Naive thymus-derived CD8-positive, alpha-beta T cell (primary cell): ENCODE data around the gene HACD2. TPM values are rescaled to one million over a fixed set of nuclear protein-coding genes. Genes with fewer than 3 reads are reported as not detected.
A peak's percentile ranks its signal among the peaks of the same experiment; 100 is the strongest.

Experiments used
- ATAC-seq, 2 donors: fragments of 150-1000 bp; cut with Tn5 transposase in 1 of 2; sonication (Bioruptor Pico), chemical (Tn5 transposase) in 1 of 2; 1 replicate in 1 of 2; 2 replicates in 1 of 2; pipeline ENCODE4 v1.10.0; 2021; ENCODE audit warnings: mild to moderate bottlenecking in 2 of 2, moderate library complexity in 2 of 2
- POLR2A ChIA-PET: fragments of 350-600 bp; sonication (Branson Sonifier 250); formaldehyde crosslinking; loops from one replicate; lab custom pipeline; 2021; ENCODE audit warnings: antibody characterized with exemption; lab: Charles Lee
- DNase-seq, 10 donors: peaks; one replicate each; pipeline versions ENCODE4 v3.0.0 to v3.0.0-alpha.2; 2020 to 2022
- H3K27ac Mint-ChIP-seq, 10 donors: one replicate each; pipeline ENCODE4 v1.8.0; 2020 to 2022; ENCODE audit warnings: mild to moderate bottlenecking in 10 of 10, mixed read lengths in 10 of 10, moderate library complexity in 4 of 10, inconsistent platforms in 1 of 10
- H3K27me3 Mint-ChIP-seq, 5 donors: one replicate each; pipeline ENCODE4 v1.8.0; 2021 to 2022; ENCODE audit warnings: mixed read lengths in 5 of 5
- H3K36me3 Mint-ChIP-seq, 3 donors: one replicate each; pipeline ENCODE4 v1.8.0; 2020 to 2022; ENCODE audit warnings: mixed read lengths in 3 of 3, mild to moderate bottlenecking in 2 of 3, inconsistent platforms in 1 of 3
- H3K4me1 Mint-ChIP-seq, 4 donors: one replicate each; pipeline ENCODE4 v1.8.0; 2021 to 2022; ENCODE audit warnings: mixed read lengths in 4 of 4
- H3K4me3 Mint-ChIP-seq, 10 donors: one replicate each; pipeline ENCODE4 v1.8.0; 2020 to 2022; ENCODE audit warnings: mild to moderate bottlenecking in 10 of 10, mixed read lengths in 10 of 10, moderate library complexity in 6 of 10, inconsistent platforms in 1 of 10
- H3K9me3 Mint-ChIP-seq, 9 donors: one replicate each; pipeline ENCODE4 v1.8.0; 2020 to 2022; ENCODE audit warnings: mixed read lengths in 9 of 9, mild to moderate bottlenecking in 3 of 9, inconsistent platforms in 1 of 9, moderate library complexity in 1 of 9
- polyA plus RNA-seq, 3 donors: library from polyadenylated mRNA; unstranded; fragments of 300-500 nt; fragmentation: Illumina TruSeq; gene quantifications; one replicate each; pipeline ENCODE4 v1.2.3, GENCODE V29; 2021
- total RNA-seq, 8 experiments: library from RNA in 2 of 8; stranded (reverse) in 2 of 8; gene quantifications; one replicate each; pipeline ENCODE4 v1.2.3 and lab custom pipeline; 2021 to 2026

The HACD2 gene
- total and polyA plus RNA-seq, 5 experiments from 2014 or later = 16.0 to 28.9 (median 20.5) TPM

DNA sequence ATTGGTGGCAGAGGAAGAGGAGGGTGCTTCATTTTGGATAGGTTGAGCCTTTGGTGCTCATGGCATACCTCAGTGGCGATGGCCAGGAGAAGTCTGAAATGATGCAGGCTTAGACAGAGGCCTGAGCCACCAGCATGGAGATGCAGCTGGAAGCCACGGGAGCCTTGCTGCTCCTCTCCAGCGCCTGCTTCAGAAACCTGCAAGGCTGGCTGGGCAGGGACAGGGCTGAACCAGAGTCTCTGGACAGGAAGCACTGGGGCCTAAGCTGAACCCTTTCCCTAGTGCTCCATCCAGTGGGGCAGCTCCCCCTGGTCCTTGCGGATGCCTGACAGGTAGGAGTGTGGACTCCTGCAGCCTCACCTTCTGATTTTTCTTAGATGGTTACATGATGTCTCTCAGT, 99.3 kb downstream of the HACD2 start:
- POLR2A ChIA-PET = no interaction called here
- no peak for DNase-seq
- H3K4me3 Mint-ChIP-seq = no peak overlapping the region
- no peak overlapping the region for H3K27ac Mint-ChIP-seq
- H3K36me3 Mint-ChIP-seq = peaks cover 0 to 4% (median 0%) of the 10 kb centered on the region in 3 donors
- H3K4me1 Mint-ChIP-seq = peaks cover 0 to 4% (median 1%) of the 10 kb centered on the region in 4 donors
- no peaks in the 10 kb centered on the region for H3K9me3 Mint-ChIP-seq
- H3K27me3 Mint-ChIP-seq = peaks cover 0 to 6% (median 4%) of the 10 kb centered on the region in 5 donors
- ATAC-seq = no peak

DNA sequence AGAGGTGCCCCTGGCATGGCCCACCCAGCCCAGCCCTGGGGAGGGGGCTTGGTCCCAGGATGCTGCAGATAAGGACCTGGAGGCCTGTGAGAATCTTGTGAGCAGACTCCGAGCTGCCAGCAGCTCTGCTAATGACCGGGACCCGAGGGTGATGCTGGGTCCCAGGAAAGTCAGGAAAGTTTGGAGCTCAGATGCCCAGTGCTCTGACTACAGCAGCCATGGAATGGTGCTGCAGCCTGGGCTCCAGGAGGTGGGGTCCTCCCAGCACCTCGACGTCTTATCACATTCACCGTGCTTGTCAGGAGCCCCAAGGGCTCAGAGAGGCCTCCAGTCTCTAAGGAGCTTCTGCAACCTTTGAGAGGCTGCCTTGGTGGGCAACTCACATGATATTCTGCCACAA, 101.7 kb downstream of the HACD2 start:
- Mint-ChIP-seq H3K27ac (no peak overlapping the region), H3K27me3 (peaks cover 2 to 22% (median 9%) of the 10 kb centered on the region in 5 donors), H3K36me3 (no peaks in the 10 kb centered on the region), H3K4me3 (no peak overlapping the region), H3K4me1 (peaks cover 0 to 4% (median 0%) of the 10 kb centered on the region in 4 donors), H3K9me3 (no peaks in the 10 kb centered on the region)
- ATAC-seq = no peak
- DNase-seq = no peak
- POLR2A ChIA-PET = no interaction called here

DNA sequence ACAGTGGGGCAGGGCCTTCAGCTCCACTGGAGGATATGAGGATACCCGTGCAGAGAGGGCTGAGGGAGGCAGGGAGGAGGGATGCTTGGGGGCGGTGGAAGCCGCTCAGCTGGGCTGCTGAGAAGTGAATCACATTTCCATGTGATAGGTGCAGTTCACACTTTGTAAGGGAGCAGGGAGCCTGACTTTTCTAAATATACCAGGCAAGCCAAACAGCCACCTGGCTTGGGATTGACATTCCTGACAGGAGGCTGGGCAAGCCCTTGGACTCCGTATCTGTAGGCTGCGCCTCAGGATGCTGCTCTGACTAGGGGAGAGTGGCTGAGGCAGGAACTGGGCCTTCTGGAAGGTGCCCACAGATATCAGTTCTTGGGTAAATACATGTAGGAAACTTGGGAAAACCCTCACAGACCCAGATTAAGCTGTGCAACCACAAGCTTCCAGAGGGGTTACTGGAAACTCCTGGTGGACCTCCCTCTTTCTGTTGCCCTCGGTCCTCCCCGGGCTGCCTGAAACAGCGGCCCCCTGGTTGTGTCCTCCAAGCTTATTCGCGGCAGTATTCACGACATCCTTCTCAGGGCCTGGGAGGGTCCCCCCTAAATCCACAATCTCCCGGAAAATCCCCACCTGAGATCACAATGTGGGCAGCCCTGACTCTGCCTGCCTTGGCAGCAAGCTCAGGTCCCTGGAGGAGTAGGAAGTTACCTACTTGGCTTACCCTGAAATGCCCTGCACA, 103.0 kb downstream of the HACD2 start:
- peaks cover 0 to 4% (median 0%) of the 10 kb centered on the region in 4 donors for H3K4me1 Mint-ChIP-seq
- H3K4me3 Mint-ChIP-seq = no peak overlapping the region
- no peaks in the 10 kb centered on the region for H3K36me3 Mint-ChIP-seq
- no peak for DNase-seq
- ATAC-seq = no peak
- POLR2A ChIA-PET = no interaction called here
- no peak overlapping the region for H3K27ac Mint-ChIP-seq
- H3K27me3 Mint-ChIP-seq = peaks cover 9 to 34% (median 16%) of the 10 kb centered on the region in 5 donors
- no peaks in the 10 kb centered on the region for H3K9me3 Mint-ChIP-seq

DNA sequence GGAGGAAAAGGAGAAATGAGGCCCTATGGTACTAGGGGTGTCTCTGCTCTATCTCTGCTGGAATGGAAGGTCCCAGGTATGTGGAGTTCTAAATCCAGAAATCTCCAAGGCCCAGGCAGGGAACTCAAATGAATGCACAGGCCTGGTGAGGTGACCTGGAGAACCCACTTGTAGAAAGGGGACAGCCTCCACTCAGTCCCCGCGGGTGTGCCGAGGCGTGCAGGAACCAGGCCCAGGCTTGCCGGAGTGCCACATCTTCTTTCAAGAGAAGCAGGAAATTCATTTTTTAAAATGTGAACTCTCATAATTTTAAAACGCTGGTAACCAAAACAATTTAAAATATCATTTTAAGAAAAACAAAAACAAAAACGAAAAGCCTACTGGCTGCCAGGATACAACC, 103.8 kb downstream of the HACD2 start:
- POLR2A ChIA-PET = no interaction called here
- H3K9me3 Mint-ChIP-seq = no peaks in the 10 kb centered on the region

DNA sequence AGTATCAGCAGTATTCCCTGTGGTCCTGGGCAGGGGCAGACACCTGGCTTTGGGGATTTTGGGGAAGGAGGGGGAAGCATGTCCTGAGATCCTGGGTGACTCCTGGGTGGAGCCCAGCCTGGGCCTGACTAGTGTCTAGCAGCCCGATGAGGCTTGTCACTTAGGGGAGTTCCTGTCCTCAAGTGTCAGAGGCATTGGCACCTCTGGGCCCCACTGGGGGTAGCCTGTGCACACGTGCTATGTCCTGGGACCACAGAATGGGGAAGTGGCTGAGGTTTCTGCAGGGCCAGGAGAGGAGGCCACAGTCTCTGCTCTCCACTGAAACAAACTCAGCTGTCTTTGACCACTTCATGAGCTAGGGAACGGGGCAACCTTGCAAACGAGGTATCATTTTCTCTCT, 104.4 kb downstream of the HACD2 start:
- peak overlapping the region in 1 of 10 donors; percentile 63 for H3K27ac Mint-ChIP-seq
- ATAC-seq (no peak), DNase-seq (no peak)
- peaks cover 0 to 4% (median 0%) of the 10 kb centered on the region in 4 donors for H3K4me1 Mint-ChIP-seq
- POLR2A ChIA-PET = no interaction called here
- H3K4me3 Mint-ChIP-seq = no peak overlapping the region
- H3K9me3 Mint-ChIP-seq = no peaks in the 10 kb centered on the region
- H3K36me3 Mint-ChIP-seq = no peaks in the 10 kb centered on the region
- peaks cover 14 to 41% (median 25%) of the 10 kb centered on the region in 5 donors for H3K27me3 Mint-ChIP-seq

More for the DNA sequence above, 103.8 kb downstream of the HACD2 start:
- ATAC-seq (no peak), DNase-seq (no peak)
- Mint-ChIP-seq H3K36me3 (no peaks in the 10 kb centered on the region), H3K27ac (no peak overlapping the region), H3K27me3 (peaks cover 14 to 41% (median 22%) of the 10 kb centered on the region in 5 donors), H3K4me3 (no peak overlapping the region), H3K4me1 (peaks cover 0 to 4% (median 0%) of the 10 kb centered on the region in 4 donors)

DNA sequence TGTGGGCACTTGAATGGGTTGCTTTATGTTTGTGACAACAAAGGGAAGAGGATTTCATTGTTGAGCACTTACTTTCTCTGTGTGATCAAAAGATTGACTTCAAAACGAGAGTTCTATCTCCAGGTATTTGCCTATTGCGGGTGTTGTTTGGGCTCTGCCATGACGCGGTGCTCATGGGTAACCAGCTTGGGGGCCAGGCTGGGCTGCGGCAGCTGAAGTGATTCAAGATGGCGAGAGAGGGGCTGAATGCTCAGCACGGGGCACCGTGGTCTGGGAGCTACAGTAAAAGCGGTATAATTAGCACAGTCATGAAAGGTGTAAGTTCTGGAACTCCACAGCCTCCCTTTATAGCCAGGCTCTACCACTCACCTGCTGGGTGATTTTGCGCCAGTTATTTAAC, 105.0 kb downstream of the HACD2 start:
- H3K27me3 Mint-ChIP-seq = peaks cover 15 to 41% (median 28%) of the 10 kb centered on the region in 5 donors
- ATAC-seq = no peak
- no peaks in the 10 kb centered on the region for H3K9me3 Mint-ChIP-seq

DNA sequence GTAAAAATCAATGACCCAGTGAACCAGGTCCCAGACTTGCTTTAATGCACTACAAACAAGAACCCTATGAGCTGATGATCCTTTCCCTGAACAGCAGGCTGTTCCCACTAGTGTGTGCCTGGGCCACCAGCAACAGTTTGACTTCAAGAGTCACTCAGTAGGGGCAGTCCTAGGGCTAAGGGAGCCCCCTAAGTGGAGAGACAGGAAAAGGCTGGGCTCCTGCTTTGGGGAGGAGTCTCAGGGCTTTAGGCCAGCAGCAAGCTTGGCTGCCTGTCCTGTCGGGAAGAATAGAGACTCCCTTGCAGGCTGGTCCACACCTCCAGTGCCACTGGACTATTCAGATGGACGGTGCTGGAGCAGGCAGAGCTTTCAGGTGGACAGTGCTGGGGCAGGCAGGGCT, 106.5 kb downstream of the HACD2 start:
- no peak for DNase-seq
- no peak for ATAC-seq
- POLR2A ChIA-PET = no interaction called here
- H3K4me1 Mint-ChIP-seq = peaks cover 0 to 3% (median 0%) of the 10 kb centered on the region in 4 donors
- peaks cover 13 to 41% (median 28%) of the 10 kb centered on the region in 5 donors for H3K27me3 Mint-ChIP-seq
- no peak overlapping the region for H3K27ac Mint-ChIP-seq
- H3K4me3 Mint-ChIP-seq = no peak overlapping the region
- H3K9me3 Mint-ChIP-seq = no peaks in the 10 kb centered on the region
- no peaks in the 10 kb centered on the region for H3K36me3 Mint-ChIP-seq

More for the DNA sequence above, 105.0 kb downstream of the HACD2 start:
- H3K36me3 Mint-ChIP-seq = no peaks in the 10 kb centered on the region
- no peak overlapping the region for H3K27ac Mint-ChIP-seq
- POLR2A ChIA-PET = no interaction called here
- no peak for DNase-seq
- H3K4me1 Mint-ChIP-seq = peaks cover 0 to 3% (median 0%) of the 10 kb centered on the region in 4 donors
- no peak overlapping the region for H3K4me3 Mint-ChIP-seq

DNA sequence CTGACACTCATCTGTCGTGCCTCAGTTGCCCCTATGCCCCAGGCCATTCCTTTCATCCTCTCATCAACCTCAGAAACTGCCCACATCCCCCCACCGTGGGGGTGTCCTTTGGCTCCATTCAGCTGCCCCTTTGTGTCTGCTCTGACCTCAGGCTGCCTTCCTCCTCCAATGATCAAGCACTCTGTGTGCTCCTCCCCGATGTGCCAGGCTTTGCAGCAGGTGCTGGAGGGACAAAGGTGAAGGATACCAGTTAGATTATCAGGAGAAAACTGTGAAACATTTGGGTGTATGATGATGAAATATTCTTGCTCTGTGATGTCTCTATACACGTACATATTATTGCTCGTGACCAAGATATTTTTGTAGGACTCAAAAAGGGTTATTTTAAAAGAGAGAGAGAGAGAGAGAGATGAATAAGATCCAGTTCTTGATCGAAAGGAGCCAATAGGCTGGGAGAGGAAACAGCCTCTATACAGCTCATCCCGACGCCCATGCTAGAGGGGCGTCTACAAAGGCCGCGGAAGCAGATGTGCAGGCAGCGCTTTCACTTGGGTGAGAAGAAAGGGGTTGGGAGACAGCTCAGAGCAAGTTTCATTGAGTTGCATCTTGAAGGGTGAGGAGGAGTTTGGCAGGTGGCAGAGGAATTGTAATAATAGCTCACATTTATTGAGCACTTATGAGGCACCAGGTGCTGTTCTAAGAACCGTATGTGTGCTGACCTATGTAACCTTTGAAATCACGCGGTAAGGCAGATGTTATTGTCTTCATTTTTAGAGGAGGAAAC, 107.7 kb downstream of the HACD2 start:
- no peaks in the 10 kb centered on the region for H3K36me3 Mint-ChIP-seq
- H3K27ac Mint-ChIP-seq = peak overlapping the region in 1 of 10 donors; percentile 4
- peaks cover 0 to 3% (median 0%) of the 10 kb centered on the region in 4 donors for H3K4me1 Mint-ChIP-seq
- POLR2A ChIA-PET = no interaction called here
- H3K9me3 Mint-ChIP-seq = no peaks in the 10 kb centered on the region
- peaks cover 13 to 41% (median 28%) of the 10 kb centered on the region in 5 donors for H3K27me3 Mint-ChIP-seq
- H3K4me3 Mint-ChIP-seq = no peak overlapping the region
- DNase-seq (no peak), ATAC-seq (no peak)

DNA sequence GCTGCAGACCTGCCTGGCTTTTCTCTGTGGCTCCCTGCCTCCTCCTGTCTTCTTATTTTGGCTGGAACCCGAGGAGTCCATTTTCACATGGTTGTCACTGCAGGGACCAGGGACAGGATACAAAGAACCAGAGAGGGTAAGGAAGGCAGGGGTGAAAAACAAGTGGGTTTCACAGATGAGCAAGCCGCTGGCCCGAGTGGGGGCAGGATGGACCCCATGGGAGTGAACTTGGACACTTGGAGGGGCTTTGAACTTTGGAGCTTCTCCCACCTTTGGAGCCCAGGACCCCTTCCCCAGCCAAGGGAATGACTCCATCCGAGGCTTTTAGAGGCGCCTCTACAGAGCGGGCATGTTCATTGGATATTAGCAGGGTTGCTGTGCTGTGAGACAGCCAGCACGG, 109.1 kb downstream of the HACD2 start:
- Mint-ChIP-seq H3K4me1 (peaks cover 0 to 3% (median 0%) of the 10 kb centered on the region in 4 donors), H3K36me3 (no peaks in the 10 kb centered on the region), H3K27me3 (peaks cover 13 to 37% (median 27%) of the 10 kb centered on the region in 5 donors), H3K4me3 (no peak overlapping the region), H3K27ac (no peak overlapping the region), H3K9me3 (no peaks in the 10 kb centered on the region)
- DNase-seq (no peak), ATAC-seq (no peak)
- POLR2A ChIA-PET = no interaction called here

DNA sequence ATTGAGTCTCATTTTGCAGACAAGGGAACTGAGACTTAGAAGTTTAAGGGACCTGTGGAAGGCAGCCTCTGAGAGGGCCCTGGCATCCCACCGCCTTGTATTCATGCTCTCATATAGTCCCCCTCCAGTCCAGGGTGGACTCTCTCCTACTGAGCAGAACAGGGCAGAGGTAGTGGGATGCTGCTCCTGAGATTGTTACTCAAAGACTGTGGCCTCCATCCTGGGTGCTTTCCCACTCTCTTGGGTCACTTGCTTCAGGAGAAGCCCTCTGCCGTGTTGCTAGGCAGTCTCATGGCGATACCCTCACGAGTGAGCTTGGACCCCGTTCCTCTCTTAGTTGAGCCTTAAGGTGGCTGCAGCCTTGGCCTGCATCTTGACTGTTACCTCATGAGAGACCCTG, 113.7 kb downstream of the HACD2 start:
- Mint-ChIP-seq H3K4me1 (peaks cover 0 to 3% (median 0%) of the 10 kb centered on the region in 4 donors), H3K36me3 (no peaks in the 10 kb centered on the region), H3K4me3 (no peak overlapping the region), H3K27me3 (peaks cover 4 to 14% (median 11%) of the 10 kb centered on the region in 5 donors), H3K9me3 (no peaks in the 10 kb centered on the region), H3K27ac (no peak overlapping the region)
- POLR2A ChIA-PET = no interaction called here
- ATAC-seq (no peak), DNase-seq (no peak)

DNA sequence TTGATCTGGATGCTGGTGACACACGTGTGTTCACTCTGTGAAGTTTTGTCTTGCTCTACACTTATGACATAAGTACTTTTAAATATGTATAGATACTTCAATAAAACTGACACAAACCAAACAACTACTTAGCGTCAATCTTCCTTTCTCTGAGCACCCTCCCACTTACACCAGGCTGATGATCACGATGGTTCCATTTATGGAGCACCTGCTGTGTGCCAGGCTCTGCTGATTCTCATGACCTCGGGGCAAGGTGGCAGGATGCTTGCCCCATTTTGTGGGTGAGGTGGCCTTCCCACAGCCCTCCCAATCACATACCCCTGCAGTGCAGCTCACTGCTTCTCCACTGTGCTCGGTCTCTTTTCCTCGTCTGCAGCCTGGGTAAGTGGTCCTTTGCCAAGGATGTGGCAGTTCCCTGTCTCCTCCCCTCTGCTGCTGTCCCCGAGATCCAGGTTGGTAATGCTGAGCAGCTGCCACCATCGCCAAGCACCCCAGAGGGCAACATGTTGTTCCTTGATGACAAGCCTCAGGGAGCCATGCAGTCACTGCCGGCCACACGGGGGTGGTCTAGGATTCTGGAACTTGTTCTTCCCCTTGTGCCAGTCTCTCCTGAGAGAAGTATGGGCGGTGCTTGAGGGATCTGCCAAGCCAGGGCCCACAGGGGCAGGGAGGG, 115.4 kb downstream of the HACD2 start:
- POLR2A ChIA-PET = no interaction called here
- H3K36me3 Mint-ChIP-seq = no peaks in the 10 kb centered on the region
- no peak overlapping the region for H3K27ac Mint-ChIP-seq
- no peak for ATAC-seq
- no peak for DNase-seq
- H3K4me3 Mint-ChIP-seq = no peak overlapping the region
- H3K9me3 Mint-ChIP-seq = no peaks in the 10 kb centered on the region
- H3K27me3 Mint-ChIP-seq = peaks cover 1 to 13% (median 7%) of the 10 kb centered on the region in 5 donors
- H3K4me1 Mint-ChIP-seq = no peaks in the 10 kb centered on the region

DNA sequence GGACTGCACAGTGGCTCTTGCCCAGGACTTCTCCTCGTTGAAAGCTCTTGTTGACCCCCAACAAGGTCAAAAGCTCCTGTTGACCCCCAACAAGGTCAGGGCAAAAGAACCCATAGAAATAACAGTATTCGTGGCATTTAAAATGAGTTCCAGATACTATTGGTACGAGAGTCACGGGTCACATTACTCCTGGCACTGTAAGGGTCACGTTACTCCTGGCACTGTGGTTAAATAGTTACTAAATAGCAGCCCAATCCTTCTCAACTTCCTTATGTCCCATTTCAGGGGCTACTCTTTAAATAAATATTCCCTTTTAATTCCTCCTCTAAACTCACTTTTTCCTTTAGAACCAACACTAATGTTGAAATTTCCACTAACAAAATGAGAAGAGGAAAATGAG, 117.8 kb downstream of the HACD2 start:
- H3K36me3 Mint-ChIP-seq = no peaks in the 10 kb centered on the region
- DNase-seq (no peak), ATAC-seq (no peak)
- H3K9me3 Mint-ChIP-seq = no peaks in the 10 kb centered on the region
- no peaks in the 10 kb centered on the region for H3K4me1 Mint-ChIP-seq
- no peak overlapping the region for H3K27ac Mint-ChIP-seq
- POLR2A ChIA-PET = no interaction called here
- no peak overlapping the region for H3K4me3 Mint-ChIP-seq
- peaks cover 1 to 13% (median 7%) of the 10 kb centered on the region in 5 donors for H3K27me3 Mint-ChIP-seq

DNA sequence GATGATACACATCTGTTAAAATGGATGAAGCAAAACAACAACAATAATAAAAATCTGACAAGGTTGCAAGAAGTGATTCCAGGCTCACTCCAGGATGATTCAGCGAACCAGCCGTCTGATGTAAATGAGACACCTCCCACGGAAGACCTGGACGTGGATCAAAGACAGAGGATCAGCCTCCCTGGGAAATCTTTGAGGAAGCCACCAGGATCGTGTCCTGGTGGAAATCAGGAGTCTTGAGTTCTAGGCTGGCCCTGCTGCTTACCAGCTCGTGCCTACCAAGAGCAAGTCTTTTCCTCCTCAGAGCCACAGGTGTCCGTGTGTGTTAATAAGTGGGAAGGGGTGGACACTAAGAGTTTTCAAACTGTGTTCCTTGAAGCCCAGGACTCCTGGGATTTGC, 120.6 kb downstream of the HACD2 start:
- POLR2A ChIA-PET = no interaction called here
- ATAC-seq (no peak), DNase-seq (no peak)
- no peaks in the 10 kb centered on the region for H3K4me1 Mint-ChIP-seq
- peaks cover 2 to 22% (median 11%) of the 10 kb centered on the region in 5 donors for H3K27me3 Mint-ChIP-seq
- no peak overlapping the region for H3K27ac Mint-ChIP-seq
- no peak overlapping the region for H3K4me3 Mint-ChIP-seq
- no peaks in the 10 kb centered on the region for H3K36me3 Mint-ChIP-seq
- H3K9me3 Mint-ChIP-seq = no peaks in the 10 kb centered on the region
